Lower lobe of right lung (tissue), 2 donors: Measurements from ENCODE around the gene PRKG1. TPM values are rescaled to one million over a fixed set of nuclear protein-coding genes. Genes with fewer than 3 reads are reported as not detected.

ENCODE experiments used
- ATAC-seq, 2 donors: fragments of 200-7000 bp; cut with Tn5 transposase; one replicate each; pipeline ENCODE4 v1.9.1; 2020 to 2022; ENCODE audit warnings: mild to moderate bottlenecking in 2 of 2, moderate library complexity in 2 of 2
- DNase-seq: peaks from one replicate; pipeline ENCODE4 v3.0.0-alpha.2; 2020
- H3K27ac ChIP-seq: fragments of 200-600 bp; one replicate; pipeline ENCODE4 v1.8.0; 2022
- H3K27me3 ChIP-seq: fragments of 200-600 bp; one replicate; pipeline ENCODE4 v1.8.0; 2022; ENCODE audit warnings: low read depth
- H3K36me3 ChIP-seq: fragments of 200-600 bp; one replicate; pipeline ENCODE4 v1.8.0; 2022; ENCODE audit warnings: mild to moderate bottlenecking
- H3K4me1 ChIP-seq: fragments of 200-600 bp; one replicate; pipeline ENCODE4 v1.8.0; 2022
- H3K4me3 ChIP-seq: fragments of 200-600 bp; one replicate; pipeline ENCODE4 v1.8.0; 2022; ENCODE audit warnings: mild to moderate bottlenecking
- H3K9me3 ChIP-seq: fragments of 200-600 bp; one replicate; pipeline ENCODE4 v1.8.0; 2022
- CTCF ChIP-seq: fragments of 200-600 bp; IDR thresholded peaks from one replicate; pipeline ENCODE4 v1.8.0; 2022; ENCODE audit warnings: antibody characterized with exemption, mild to moderate bottlenecking
- intact Hi-C: fragments of 100-400 bp; cut with DNase I; formaldehyde crosslinking; loops from one replicate; pipeline ENCODE4 v1.11.0; 2022
- total RNA-seq: library from RNA; stranded (reverse); fragmentation: NEBNext Ultra II Directional; extraction: Animal tissue kit (Norgen Biotek cat#: 25700); gene quantifications from one replicate; pipeline ENCODE4 v1.2.1, GENCODE V29; 2021
- donor health status: DM: no; HTN: yes; CAD: no; lungs with severe emphysema.

Gene PRKG1
- total RNA-seq, 1 donor from 2014 or later = 23.6 TPM

- no peaks in the 10 kb centered on the region for H3K27me3 ChIP-seq
- H3K9me3 ChIP-seq = peaks cover 4% of the 10 kb centered on the region
- H3K4me3 ChIP-seq = no peak overlapping the region
- no peaks in the 10 kb centered on the region for H3K4me1 ChIP-seq
- no peak for TF ChIP-seq CTCF
- ATAC-seq (no peak), DNase-seq (no peak)
- H3K36me3 ChIP-seq = no peaks in the 10 kb centered on the region
- intact Hi-C loops = no loop called here
- H3K27ac ChIP-seq = no peak overlapping the region
Observed at GRCh38 chr10:51768886-51769465, 694.7 kb downstream of the PRKG1 start.

GRCh38 chr10:51770709-51771108 is 696.4 kb downstream of the PRKG1 start:
- DNase-seq = no peak
- Histone ChIP-seq H3K27ac (no peak overlapping the region), H3K9me3 (peaks cover 4% of the 10 kb centered on the region), H3K36me3 (no peaks in the 10 kb centered on the region), H3K4me3 (no peak overlapping the region), H3K27me3 (no peaks in the 10 kb centered on the region), H3K4me1 (no peaks in the 10 kb centered on the region)
- ATAC-seq = no peak
- no peak for TF ChIP-seq CTCF
- intact Hi-C loops = no loop called here

- Histone ChIP-seq H3K36me3 (no peaks in the 10 kb centered on the region), H3K27ac (no peak overlapping the region), H3K27me3 (no peaks in the 10 kb centered on the region), H3K9me3 (no peaks in the 10 kb centered on the region), H3K4me3 (no peak overlapping the region), H3K4me1 (no peaks in the 10 kb centered on the region)
- ATAC-seq = no peak
- no peak for TF ChIP-seq CTCF
- no peak for DNase-seq
- intact Hi-C loops = no loop called here
Observed at GRCh38 chr10:51772387-51772786, 698.1 kb downstream of the PRKG1 start.

- intact Hi-C loops = no loop called here
- no peak for ATAC-seq
Observed at GRCh38 chr10:51773681-51774080, 699.4 kb downstream of the PRKG1 start.

GRCh38 chr10:51783941-51784340 is 709.7 kb downstream of the PRKG1 start:
- Histone ChIP-seq H3K4me1 (no peaks in the 10 kb centered on the region), H3K9me3 (no peaks in the 10 kb centered on the region), H3K27ac (no peak overlapping the region), H3K4me3 (no peak overlapping the region), H3K36me3 (no peaks in the 10 kb centered on the region), H3K27me3 (no peaks in the 10 kb centered on the region)
- DNase-seq (no peak), ATAC-seq (no peak)
- no peak for TF ChIP-seq CTCF
- intact Hi-C loops = no loop called here

More at GRCh38 chr10:51773681-51774080, 699.4 kb downstream of the PRKG1 start:
- H3K36me3 ChIP-seq = no peaks in the 10 kb centered on the region
- no peak overlapping the region for H3K4me3 ChIP-seq
- H3K27ac ChIP-seq = no peak overlapping the region
- no peaks in the 10 kb centered on the region for H3K9me3 ChIP-seq
- H3K4me1 ChIP-seq = no peaks in the 10 kb centered on the region
- TF ChIP-seq CTCF = no peak
- H3K27me3 ChIP-seq = no peaks in the 10 kb centered on the region
- DNase-seq = no peak
